ENCODE measurements around the gene PPOX. TPM values are rescaled to one million over a fixed set of nuclear protein-coding genes. Genes with fewer than 3 reads are reported as not detected.

PPOX gene
- total RNA-seq, 2 donors from 2014 or later = 13.4 to 14.3 TPM

- intact Hi-C loops (cut with DNase I) = loop anchor here (10.0 kb wide), 2 partner anchors 105 to 185 kb away; partner anchors contain the start of gene MPZ
- H3K9ac ChIP-seq (ENCODE audit: low read depth in 2 of 2, low read length in 2 of 2) = peak overlapping the region; percentile 36 to 47
- no peak overlapping the region for H3K4me3 ChIP-seq
- H3K27me3 ChIP-seq = no peaks in the 10 kb centered on the region
- H3K27ac ChIP-seq = peak overlapping the region; percentile 23
- DNase-seq = no peak
- H3K9me3 ChIP-seq = no peaks in the 10 kb centered on the region
- H3K36me3 ChIP-seq = no peaks in the 10 kb centered on the region
- H3K4me1 ChIP-seq = no peaks in the 10 kb centered on the region
- TF ChIP-seq CTCF (IDR thresholded peaks at IDR 0.05) = no peak
Observed at GRCh38 chr1:161199506-161200139, 33.4 kb downstream of the PPOX start.

- no peak for TF ChIP-seq CTCF (IDR thresholded peaks at IDR 0.05)
- peak overlapping the region in 1 of 2 donors; percentile 2 for H3K9ac ChIP-seq (ENCODE audit: low read depth in 2 of 2, low read length in 2 of 2)
- no peaks in the 10 kb centered on the region for H3K4me1 ChIP-seq
- H3K27me3 ChIP-seq = no peaks in the 10 kb centered on the region
- DNase-seq = no peak
- intact Hi-C loops (cut with DNase I) = no loop called here
- no peak overlapping the region for H3K4me3 ChIP-seq
- H3K9me3 ChIP-seq = no peaks in the 10 kb centered on the region
- peak overlapping the region; percentile 86 for H3K27ac ChIP-seq
- H3K36me3 ChIP-seq = no peaks in the 10 kb centered on the region
Observed at GRCh38 chr1:161200421-161200991, 34.3 kb downstream of the PPOX start.

DNA sequence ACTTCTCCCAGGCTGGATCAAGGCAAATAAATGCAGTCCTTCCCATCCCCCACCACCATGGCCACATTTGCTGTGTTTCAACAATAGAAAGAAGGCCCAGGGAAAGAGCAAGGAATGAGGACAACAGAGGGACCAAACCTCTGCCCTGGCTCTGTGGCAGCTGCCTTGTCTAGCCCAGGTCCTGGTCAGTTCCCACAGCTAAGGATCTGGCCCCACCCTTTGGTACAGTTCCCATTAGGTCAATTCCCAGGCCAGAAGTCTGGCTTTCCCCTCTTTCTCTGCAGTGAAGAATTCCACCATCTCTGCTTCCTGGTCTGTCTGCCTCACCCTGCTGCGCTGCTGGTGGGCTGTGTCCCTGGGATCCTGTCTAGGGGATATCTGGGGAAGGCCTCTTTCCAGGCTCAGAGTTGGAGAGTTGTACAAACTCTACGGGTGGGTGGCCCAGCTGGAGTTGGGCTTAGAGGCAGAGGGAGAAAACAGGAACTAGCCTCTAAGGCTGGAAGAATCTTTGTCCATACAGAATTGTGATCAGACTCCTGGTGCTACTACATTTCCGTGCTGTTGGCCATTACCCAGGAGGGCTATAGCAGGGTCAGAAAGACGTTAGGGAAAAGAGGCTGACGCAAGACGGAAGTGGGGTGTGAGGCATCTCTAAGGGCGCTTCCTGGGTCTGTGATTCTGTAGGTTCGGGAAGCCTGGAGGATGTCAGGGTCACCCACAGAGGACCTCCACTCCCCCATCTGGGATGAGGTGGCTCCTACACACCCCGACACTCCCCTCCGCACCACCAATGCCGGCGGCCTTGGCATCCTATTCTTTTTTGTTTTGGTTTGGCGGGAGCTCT lies 35.0 kb downstream of the PPOX start:
- intact Hi-C loops (cut with DNase I) = no loop called here
- no peaks in the 10 kb centered on the region for H3K27me3 ChIP-seq
- DNase-seq = peak; percentile 45
- peak overlapping the region; percentile 49 for H3K4me3 ChIP-seq
- H3K9ac ChIP-seq (ENCODE audit: low read depth in 2 of 2, low read length in 2 of 2) = peak overlapping the region; percentile 70 to 96
- no peak for TF ChIP-seq CTCF (IDR thresholded peaks at IDR 0.05)
- no peaks in the 10 kb centered on the region for H3K9me3 ChIP-seq
- H3K4me1 ChIP-seq = no peaks in the 10 kb centered on the region
- H3K36me3 ChIP-seq = no peaks in the 10 kb centered on the region
- peak overlapping the region; percentile 86 for H3K27ac ChIP-seq

- H3K27ac ChIP-seq = peak within 1 kb of the TSS; percentile 86
- H3K27me3 ChIP-seq = no peaks in the 10 kb centered on the region
- H3K36me3 ChIP-seq = no peaks in the 10 kb centered on the region
- intact Hi-C loops (cut with DNase I) = no loop called here
- no peak for TF ChIP-seq CTCF (IDR thresholded peaks at IDR 0.05)
- H3K9ac ChIP-seq (ENCODE audit: low read depth in 2 of 2, low read length in 2 of 2) = peak within 1 kb of the TSS; percentile 70 to 96
- H3K4me1 ChIP-seq = no peaks in the 10 kb centered on the region
- peak; percentile 98 for DNase-seq
- no peaks in the 10 kb centered on the region for H3K9me3 ChIP-seq
- peak within 1 kb of the TSS; percentile 49 for H3K4me3 ChIP-seq
Observed at GRCh38 chr1:161201836-161202712, 35.8 kb downstream of the PPOX start, which contains the start of gene NDUFS2. TSS of gene NDUFS2 (plus strand) at chr1:161202367. CDS start at chr1:161202386, 19 bp downstream.
